Measurements from ENCODE around the gene FGF12.
A peak's percentile ranks its signal among the peaks of the same experiment; 100 is the strongest.

The FGF12 gene

GRCh38 chr3:192188218-192188835 lies 539.0 kb downstream of the FGF12 start:
- Mint-ChIP-seq H3K27ac (no peak overlapping the region), H3K9me3 (no peaks in the 10 kb centered on the region), H3K4me1 (peaks cover 8% of the 10 kb centered on the region), H3K36me3 (no peaks in the 10 kb centered on the region), H3K27me3 (peaks cover 9% of the 10 kb centered on the region), H3K4me3 (no peak overlapping the region)
- ATAC-seq: no peak

- Mint-ChIP-seq H3K36me3 (no peaks in the 10 kb centered on the region), H3K9me3 (no peaks in the 10 kb centered on the region), H3K4me3 (peak overlapping the region; percentile 3), H3K27me3 (peaks cover 9% of the 10 kb centered on the region), H3K27ac (no peak overlapping the region), H3K4me1 (peaks cover 8% of the 10 kb centered on the region)
- no peak for ATAC-seq
These were observed 539.8 kb downstream of the FGF12 start for GRCh38 chr3:192187485-192188051.

GRCh38 chr3:192186498-192186897 lies 540.8 kb downstream of the FGF12 start:
- no peak overlapping the region for H3K27ac Mint-ChIP-seq
- peaks cover 9% of the 10 kb centered on the region for H3K27me3 Mint-ChIP-seq
- H3K9me3 Mint-ChIP-seq: no peaks in the 10 kb centered on the region
- H3K36me3 Mint-ChIP-seq: no peaks in the 10 kb centered on the region
- H3K4me3 Mint-ChIP-seq: no peak overlapping the region
- H3K4me1 Mint-ChIP-seq: peaks cover 8% of the 10 kb centered on the region
- ATAC-seq: no peak

GRCh38 chr3:192186045-192186444 lies 541.3 kb downstream of the FGF12 start:
- peaks cover 8% of the 10 kb centered on the region for H3K4me1 Mint-ChIP-seq
- H3K27me3 Mint-ChIP-seq: peaks cover 9% of the 10 kb centered on the region
- no peaks in the 10 kb centered on the region for H3K9me3 Mint-ChIP-seq
- ATAC-seq: no peak
- H3K4me3 Mint-ChIP-seq: no peak overlapping the region
- H3K36me3 Mint-ChIP-seq: no peaks in the 10 kb centered on the region
- H3K27ac Mint-ChIP-seq: no peak overlapping the region

- peaks cover 8% of the 10 kb centered on the region for H3K4me1 Mint-ChIP-seq
- H3K4me3 Mint-ChIP-seq: no peak overlapping the region
- peaks cover 9% of the 10 kb centered on the region for H3K27me3 Mint-ChIP-seq
- no peaks in the 10 kb centered on the region for H3K9me3 Mint-ChIP-seq
- no peaks in the 10 kb centered on the region for H3K36me3 Mint-ChIP-seq
- peak; percentile 34 for ATAC-seq
- no peak overlapping the region for H3K27ac Mint-ChIP-seq
These were observed 544.2 kb downstream of the FGF12 start for GRCh38 chr3:192183109-192183508.

GRCh38 chr3:192181151-192181550 lies 546.2 kb downstream of the FGF12 start:
- no peaks in the 10 kb centered on the region for H3K27me3 Mint-ChIP-seq
- no peak overlapping the region for H3K4me3 Mint-ChIP-seq
- H3K36me3 Mint-ChIP-seq: no peaks in the 10 kb centered on the region
- H3K9me3 Mint-ChIP-seq: no peaks in the 10 kb centered on the region
- peak; percentile 20 for ATAC-seq
- H3K27ac Mint-ChIP-seq: no peak overlapping the region
- H3K4me1 Mint-ChIP-seq: no peaks in the 10 kb centered on the region

GRCh38 chr3:192177383-192177782 lies 550.0 kb downstream of the FGF12 start:
- no peak overlapping the region for H3K27ac Mint-ChIP-seq
- no peak overlapping the region for H3K4me3 Mint-ChIP-seq
- no peaks in the 10 kb centered on the region for H3K4me1 Mint-ChIP-seq
- peaks cover 4% of the 10 kb centered on the region for H3K9me3 Mint-ChIP-seq
- ATAC-seq: no peak
- H3K27me3 Mint-ChIP-seq: no peaks in the 10 kb centered on the region
- no peaks in the 10 kb centered on the region for H3K36me3 Mint-ChIP-seq

GRCh38 chr3:192174283-192174682 lies 553.1 kb downstream of the FGF12 start:
- no peaks in the 10 kb centered on the region for H3K36me3 Mint-ChIP-seq
- peaks cover 4% of the 10 kb centered on the region for H3K9me3 Mint-ChIP-seq
- H3K27ac Mint-ChIP-seq: no peak overlapping the region
- ATAC-seq: no peak
- H3K4me3 Mint-ChIP-seq: no peak overlapping the region
- no peaks in the 10 kb centered on the region for H3K4me1 Mint-ChIP-seq
- H3K27me3 Mint-ChIP-seq: no peaks in the 10 kb centered on the region

- Mint-ChIP-seq H3K4me1 (no peaks in the 10 kb centered on the region), H3K36me3 (no peaks in the 10 kb centered on the region), H3K27me3 (no peaks in the 10 kb centered on the region), H3K9me3 (peaks cover 4% of the 10 kb centered on the region), H3K27ac (no peak overlapping the region), H3K4me3 (no peak overlapping the region)
- ATAC-seq: no peak
These were observed 556.1 kb downstream of the FGF12 start for GRCh38 chr3:192171213-192171612.

- Mint-ChIP-seq H3K9me3 (peaks cover 2% of the 10 kb centered on the region), H3K27me3 (no peaks in the 10 kb centered on the region), H3K36me3 (no peaks in the 10 kb centered on the region), H3K4me3 (no peak overlapping the region), H3K4me1 (no peaks in the 10 kb centered on the region), H3K27ac (no peak overlapping the region)
- no peak for ATAC-seq
These were observed 556.7 kb downstream of the FGF12 start for GRCh38 chr3:192170659-192171058.

- H3K4me1 Mint-ChIP-seq: no peaks in the 10 kb centered on the region
- no peaks in the 10 kb centered on the region for H3K9me3 Mint-ChIP-seq
- H3K27me3 Mint-ChIP-seq: no peaks in the 10 kb centered on the region
- H3K27ac Mint-ChIP-seq: no peak overlapping the region
- H3K36me3 Mint-ChIP-seq: no peaks in the 10 kb centered on the region
- no peak overlapping the region for H3K4me3 Mint-ChIP-seq
- ATAC-seq: no peak
These were observed 557.3 kb downstream of the FGF12 start for GRCh38 chr3:192170031-192170430.

GRCh38 chr3:192169332-192169915 lies 557.9 kb downstream of the FGF12 start:
- ATAC-seq: no peak
- no peak overlapping the region for H3K4me3 Mint-ChIP-seq
- H3K36me3 Mint-ChIP-seq: no peaks in the 10 kb centered on the region
- H3K4me1 Mint-ChIP-seq: no peaks in the 10 kb centered on the region
- no peak overlapping the region for H3K27ac Mint-ChIP-seq
- no peaks in the 10 kb centered on the region for H3K9me3 Mint-ChIP-seq
- H3K27me3 Mint-ChIP-seq: no peaks in the 10 kb centered on the region

- Mint-ChIP-seq H3K27me3 (no peaks in the 10 kb centered on the region), H3K27ac (no peak overlapping the region), H3K9me3 (no peaks in the 10 kb centered on the region), H3K4me3 (no peak overlapping the region), H3K36me3 (no peaks in the 10 kb centered on the region), H3K4me1 (no peaks in the 10 kb centered on the region)
- no peak for ATAC-seq
These were observed 559.1 kb downstream of the FGF12 start for GRCh38 chr3:192168202-192168601.

GRCh38 chr3:192165552-192165951 lies 561.8 kb downstream of the FGF12 start:
- Mint-ChIP-seq H3K36me3 (no peaks in the 10 kb centered on the region), H3K4me1 (no peaks in the 10 kb centered on the region), H3K27ac (no peak overlapping the region), H3K4me3 (no peak overlapping the region), H3K9me3 (no peaks in the 10 kb centered on the region), H3K27me3 (no peaks in the 10 kb centered on the region)
- no peak for ATAC-seq

GRCh38 chr3:192161661-192162060 lies 565.7 kb downstream of the FGF12 start:
- Mint-ChIP-seq H3K27me3 (peaks cover 22% of the 10 kb centered on the region), H3K36me3 (no peaks in the 10 kb centered on the region), H3K9me3 (no peaks in the 10 kb centered on the region), H3K27ac (no peak overlapping the region), H3K4me3 (no peak overlapping the region), H3K4me1 (no peaks in the 10 kb centered on the region)
- no peak for ATAC-seq

- no peaks in the 10 kb centered on the region for H3K36me3 Mint-ChIP-seq
- no peaks in the 10 kb centered on the region for H3K9me3 Mint-ChIP-seq
- H3K4me3 Mint-ChIP-seq: no peak overlapping the region
- H3K4me1 Mint-ChIP-seq: peaks cover 4% of the 10 kb centered on the region
- no peak overlapping the region for H3K27ac Mint-ChIP-seq
- peaks cover 29% of the 10 kb centered on the region for H3K27me3 Mint-ChIP-seq
- no peak for ATAC-seq
These were observed 571.0 kb downstream of the FGF12 start for GRCh38 chr3:192156382-192156781.

All from stimulated activated memory B cell treated with anti-CD40 and anti-IgM and Interleukin-4, amounts not matched to agents 10 μg/mL and 1 μg/mL and 100 μg/mL, for 72 hours (primary cell).